DOHH2 (cell line): ENCODE measurements around the gene DUSP3.

Source experiments
- H3F3A ChIP-seq: fragments of 200-600 bp; sonication (generic), shearing (Covaris generic); 2 replicates; pipeline ENCODE4 v1.6.0; 2016; ENCODE audit warnings: antibody characterized with exemption, mild to moderate bottlenecking; ENCODE audit not compliant: control insufficient read depth, insufficient read depth
- H3K27ac ChIP-seq: fragments of 200-600 bp; sonication (generic); 2 replicates; pipeline ENCODE4 v1.5.1; 2014; ENCODE audit warnings: low read depth, mild to moderate bottlenecking, low read length, moderate library complexity
- H3K27me3 ChIP-seq: fragments of 200-600 bp; sonication (generic); 2 replicates; pipeline ENCODE4 v1.6.1; 2014; ENCODE audit warnings: mild to moderate bottlenecking, low read length, mixed read lengths; ENCODE audit not compliant: control insufficient read depth
- H3K36me3 ChIP-seq: fragments of 200-600 bp; sonication (generic); 2 replicates; pipeline ENCODE4 v1.6.1; 2014; ENCODE audit warnings: mild to moderate bottlenecking, low read length, moderate library complexity, mixed read lengths; ENCODE audit not compliant: control insufficient read depth
- H3K4me1 ChIP-seq: fragments of 200-600 bp; sonication (generic); 2 replicates; pipeline ENCODE4 v1.6.1; 2014; ENCODE audit warnings: mild to moderate bottlenecking, low read length, mixed read lengths; ENCODE audit not compliant: control insufficient read depth
- H3K4me2 ChIP-seq: fragments of 200-600 bp; sonication (generic); 2 replicates; pipeline ENCODE4 v1.6.0; 2014; ENCODE audit warnings: mild to moderate bottlenecking, low read length, moderate library complexity
- H3K4me3 ChIP-seq: fragments of 200-600 bp; sonication (generic); 2 replicates; pipeline ENCODE4 v1.5.1; 2014; ENCODE audit warnings: mild to moderate bottlenecking, low read length, mixed read lengths
- H3K79me2 ChIP-seq: fragments of 200-600 bp; sonication (generic); 2 replicates; pipeline ENCODE4 v1.6.1; 2014; ENCODE audit warnings: mild to moderate bottlenecking, low read length, mixed read lengths; ENCODE audit not compliant: control insufficient read depth
- H3K9me2 ChIP-seq: fragments of 200-600 bp; sonication (generic); replicated peaks from 2 replicates; pipeline ENCODE4 v1.6.1; 2014; ENCODE audit warnings: mild to moderate bottlenecking, low read length, mixed read lengths; ENCODE audit not compliant: control insufficient read depth
- H3K9me3 ChIP-seq: fragments of 200-600 bp; sonication (generic); 2 replicates; pipeline ENCODE4 v1.6.1; 2014; ENCODE audit warnings: antibody characterized with exemption, low read length, mixed read lengths; ENCODE audit not compliant: control insufficient read depth, insufficient read depth
- H4K20me1 ChIP-seq: fragments of 200-600 bp; sonication (generic); 2 replicates; pipeline ENCODE4 v1.6.0; 2014; ENCODE audit warnings: low read depth, mild to moderate bottlenecking, antibody characterized with exemption, low read length, moderate library complexity; ENCODE audit not compliant: control insufficient read depth, insufficient read depth
- EZH2phosphoT487 ChIP-seq: fragments of 200-600 bp; sonication (generic); IDR thresholded peaks from 2 replicates; pipeline ENCODE4 v1.6.1; 2017; ENCODE audit warnings: borderline replicate concordance, mild to moderate bottlenecking, antibody characterized with exemption, low read length, moderate library complexity, mixed read lengths
- TF ChIP-seq, protein P1 (sequence below): fragments of 200-600 bp; sonication (generic); IDR thresholded peaks from one replicate; pipeline ENCODE4 v1.5.1; 2014; ENCODE audit warnings: antibody characterized with exemption, mild to moderate bottlenecking, low read depth, low read length; ENCODE audit not compliant: poor library complexity, severe bottlenecking

DUSP3 gene

DNA sequence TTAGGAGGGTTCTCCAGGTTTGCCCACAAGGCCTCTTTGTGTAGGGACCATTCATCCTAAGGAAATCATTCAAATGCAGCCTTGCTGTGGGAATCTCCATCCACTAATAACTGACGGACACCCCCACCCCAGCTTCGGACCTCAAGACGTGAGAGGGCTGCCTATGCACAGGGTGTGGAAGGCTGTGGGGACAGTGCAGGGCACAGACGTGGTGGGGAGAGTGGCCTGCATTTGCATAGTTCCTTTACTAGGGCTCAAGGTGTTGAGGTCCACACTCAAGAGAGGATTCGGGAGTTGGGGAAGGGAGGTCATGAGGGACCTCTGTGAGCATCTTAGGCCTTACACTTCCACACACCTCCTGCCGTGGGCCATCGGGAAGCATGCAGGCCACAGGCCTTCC lies 9.8 kb downstream of the DUSP3 start:
- no peaks in the 10 kb centered on the region for H3K27me3 ChIP-seq
- TF ChIP-seq, protein P1, sequence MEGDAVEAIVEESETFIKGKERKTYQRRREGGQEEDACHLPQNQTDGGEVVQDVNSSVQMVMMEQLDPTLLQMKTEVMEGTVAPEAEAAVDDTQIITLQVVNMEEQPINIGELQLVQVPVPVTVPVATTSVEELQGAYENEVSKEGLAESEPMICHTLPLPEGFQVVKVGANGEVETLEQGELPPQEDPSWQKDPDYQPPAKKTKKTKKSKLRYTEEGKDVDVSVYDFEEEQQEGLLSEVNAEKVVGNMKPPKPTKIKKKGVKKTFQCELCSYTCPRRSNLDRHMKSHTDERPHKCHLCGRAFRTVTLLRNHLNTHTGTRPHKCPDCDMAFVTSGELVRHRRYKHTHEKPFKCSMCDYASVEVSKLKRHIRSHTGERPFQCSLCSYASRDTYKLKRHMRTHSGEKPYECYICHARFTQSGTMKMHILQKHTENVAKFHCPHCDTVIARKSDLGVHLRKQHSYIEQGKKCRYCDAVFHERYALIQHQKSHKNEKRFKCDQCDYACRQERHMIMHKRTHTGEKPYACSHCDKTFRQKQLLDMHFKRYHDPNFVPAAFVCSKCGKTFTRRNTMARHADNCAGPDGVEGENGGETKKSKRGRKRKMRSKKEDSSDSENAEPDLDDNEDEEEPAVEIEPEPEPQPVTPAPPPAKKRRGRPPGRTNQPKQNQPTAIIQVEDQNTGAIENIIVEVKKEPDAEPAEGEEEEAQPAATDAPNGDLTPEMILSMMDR: no peak
- no peak for TF ChIP-seq EZH2phosphoT487
- H3K79me2 ChIP-seq: no peaks in the 10 kb centered on the region
- no peaks in the 10 kb centered on the region for H3K9me3 ChIP-seq
- H3K4me2 ChIP-seq: no peak overlapping the region; the same call in 1 of the 2 replicates
- 0 out of 2 replicates have a peak, but pooled peaks cover 2% of the 10 kb centered on the region for H4K20me1 ChIP-seq
- H3K4me1 ChIP-seq: peaks cover 13% of the 10 kb centered on the region
- no peaks in the 10 kb centered on the region for H3F3A ChIP-seq
- no peaks in the 10 kb centered on the region for H3K36me3 ChIP-seq
- H3K9me2 ChIP-seq: no peaks in the 10 kb centered on the region
- no peak overlapping the region for H3K27ac ChIP-seq
- no peak overlapping the region for H3K4me3 ChIP-seq

- H3K27me3 ChIP-seq: no peaks in the 10 kb centered on the region
- TF ChIP-seq, protein P1: no peak
- TF ChIP-seq EZH2phosphoT487: no peak
- H3K9me3 ChIP-seq: no peaks in the 10 kb centered on the region
- H3K79me2 ChIP-seq: no peaks in the 10 kb centered on the region
- H3K36me3 ChIP-seq: no peaks in the 10 kb centered on the region
- peak overlapping the region; percentile 39 for H3K4me2 ChIP-seq
- no peak overlapping the region for H3K27ac ChIP-seq
- peaks cover 12% of the 10 kb centered on the region for H3K4me1 ChIP-seq
- no peaks in the 10 kb centered on the region for H3K9me2 ChIP-seq
- H3F3A ChIP-seq: no peaks in the 10 kb centered on the region
- H4K20me1 ChIP-seq: 0 out of 2 replicates have a peak, but pooled peaks cover 2% of the 10 kb centered on the region
- no peak overlapping the region for H3K4me3 ChIP-seq
Measured at GRCh38 chr17:43768382-43768781, 10.4 kb downstream of the DUSP3 start.

DNA sequence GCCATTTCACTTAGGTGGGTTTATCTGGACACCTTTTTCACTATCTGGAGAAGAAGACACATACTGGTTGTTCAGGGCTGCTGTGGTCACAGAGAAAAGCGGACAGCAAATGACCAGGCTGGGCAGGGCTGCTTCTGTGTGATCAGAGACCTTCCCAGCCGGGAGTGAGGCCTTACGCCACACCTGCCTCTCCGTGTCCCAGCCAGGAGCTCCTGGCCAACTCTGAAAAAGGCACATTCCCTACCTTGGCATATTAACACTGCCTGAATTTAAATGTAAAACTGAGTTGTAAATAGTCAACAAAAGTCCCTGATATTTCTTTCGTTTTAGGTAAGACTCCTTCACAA lies 11.1 kb downstream of the DUSP3 start:
- Histone ChIP-seq H3K27ac (no peak overlapping the region), H3K27me3 (no peaks in the 10 kb centered on the region), H3K9me2 (no peaks in the 10 kb centered on the region), H3K36me3 (no peaks in the 10 kb centered on the region), H3K79me2 (no peaks in the 10 kb centered on the region), H3K4me1 (peaks cover 10% of the 10 kb centered on the region), H3F3A (no peaks in the 10 kb centered on the region), H3K4me3 (no peak overlapping the region), H4K20me1 (0 out of 2 replicates have a peak, but pooled peaks cover 2% of the 10 kb centered on the region), H3K4me2 (no peak overlapping the region), H3K9me3 (no peaks in the 10 kb centered on the region)
- TF ChIP-seq EZH2phosphoT487: no peak
- TF ChIP-seq, protein P1: no peak
